Smooth muscle cell of the umbilical artery (primary cell): ENCODE results near the gene LRP2BP. TPM values are rescaled to one million over a fixed set of nuclear protein-coding genes. Genes with fewer than 3 reads are reported as not detected.

ENCODE experiments used
- total RNA-seq: library from RNA; depleted of rRNA; stranded (reverse); fragments of >200 nt; gene quantifications from 2 replicates; pipeline ENCODE4 v1.2.3, GENCODE V29; 2014

The LRP2BP gene
- 0.55 and 0.89 TPM in 2 replicates for total RNA-seq

DNA sequence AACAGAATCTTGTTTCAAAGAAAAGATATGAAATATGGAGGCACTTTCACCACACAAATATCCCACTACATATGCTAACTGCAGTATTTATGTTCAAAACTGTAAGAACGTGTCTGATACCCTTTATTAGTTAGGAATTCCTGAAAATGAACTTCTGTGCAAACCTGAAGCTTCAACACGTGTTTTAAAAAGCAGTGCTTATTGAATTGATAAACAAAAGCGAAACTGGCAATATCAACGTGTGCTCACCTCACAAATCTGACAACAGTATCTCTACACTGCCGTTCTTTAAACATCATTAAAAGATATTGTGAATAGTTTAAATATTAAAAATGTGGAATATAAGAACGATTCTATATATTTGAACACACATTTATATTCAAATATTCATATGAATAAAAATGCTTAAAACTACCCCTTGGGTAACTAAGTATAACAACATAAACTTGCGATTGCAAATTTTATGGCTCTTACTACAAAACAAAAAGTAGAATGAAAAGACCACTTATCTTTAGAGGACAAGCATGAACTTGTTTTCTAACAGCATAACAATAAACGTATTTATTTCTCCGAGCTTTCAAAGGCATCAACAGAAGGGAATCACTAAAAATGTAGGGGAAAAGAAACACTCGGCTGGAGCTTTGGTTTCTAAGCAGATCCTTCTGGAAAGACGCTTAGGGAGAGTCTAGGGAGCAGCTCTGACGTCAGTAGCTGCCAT is at the start of gene LRP2BP:
LRP2BP (minus strand) TSS at position 687 of the 718 bp plus-strand sequence. CDS start 17,738 bp downstream, outside the sequence.

DNA sequence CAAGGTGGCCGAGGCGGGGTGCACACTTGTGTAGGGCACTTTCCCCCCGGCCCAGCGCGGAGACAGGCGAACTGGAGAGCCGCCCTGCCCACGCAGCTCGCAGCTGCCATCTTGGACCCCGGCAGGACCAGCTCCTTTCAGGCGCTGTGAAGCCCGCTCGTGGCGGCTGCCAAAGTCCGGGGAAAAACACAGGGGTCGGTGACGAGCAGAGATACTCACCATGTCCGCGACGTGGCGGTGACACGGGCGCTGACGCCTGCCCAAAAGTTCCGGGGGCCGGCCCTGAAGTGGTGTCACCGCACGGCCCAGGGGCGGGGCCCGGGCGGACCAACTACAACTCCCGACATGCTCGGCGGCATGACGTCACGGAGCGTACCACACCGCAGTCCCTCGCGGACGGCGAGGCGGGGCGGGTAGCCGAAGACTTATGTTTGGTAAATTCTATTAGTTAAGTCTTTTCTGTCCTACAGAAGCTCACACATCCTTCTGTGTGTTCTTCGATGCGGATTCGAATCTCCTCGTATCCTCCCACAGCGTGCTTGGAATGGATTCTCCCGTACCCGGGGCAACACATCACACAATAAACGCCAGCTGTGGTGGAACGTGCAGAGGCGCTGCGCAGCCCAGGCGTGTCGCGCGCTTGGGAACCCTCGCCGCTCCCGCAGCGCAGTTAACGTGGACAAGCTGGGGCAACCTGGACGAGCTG is 30.1 kb upstream of the LRP2BP start, which contains the start of gene UFSP2:
UFSP2 (minus strand) TSS at position 318 of the 706 bp plus-strand sequence; CDS start at position 222, 96 bp downstream.

DNA sequence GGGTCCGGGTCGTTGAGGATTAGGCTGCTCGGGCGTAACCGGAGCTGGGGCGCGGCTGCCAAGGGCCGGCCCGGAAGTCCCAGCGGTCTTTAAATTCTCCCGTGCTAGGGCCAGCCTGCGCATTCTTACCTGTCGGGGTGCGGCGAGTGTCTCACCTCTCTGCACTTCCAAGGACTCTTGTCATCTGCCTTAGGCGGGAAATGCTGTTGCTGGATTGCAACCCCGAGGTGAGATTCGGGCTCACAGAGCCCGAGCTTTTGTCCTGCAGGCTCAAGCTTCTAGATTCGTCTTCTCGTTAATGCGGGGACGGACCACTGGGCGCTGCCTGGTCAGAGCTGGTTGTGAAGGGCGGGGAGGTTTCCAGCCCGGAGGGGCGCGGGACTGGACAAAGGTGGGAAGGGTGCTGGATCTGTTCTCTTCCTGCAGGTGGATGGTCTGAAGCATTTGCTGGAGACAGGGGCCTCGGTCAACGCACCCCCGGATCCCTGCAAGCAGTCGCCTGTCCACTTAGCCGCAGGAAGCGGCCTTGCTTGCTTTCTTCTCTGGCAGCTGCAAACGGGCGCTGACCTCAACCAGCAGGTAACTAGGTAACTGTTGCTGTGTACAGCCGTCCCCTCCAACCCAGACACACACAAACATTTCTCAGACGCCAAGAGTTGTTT is 1.1 kb upstream of the LRP2BP start, which contains the start of gene ANKRD37:
ANKRD37 (plus strand) TSS at position 118 of the 662 bp plus-strand sequence; CDS start at position 201, 83 bp downstream.

Other genes starting within 250 kb of the LRP2BP start
- 34.7 and 64.5 TPM in 2 replicates for gene CFAP97, start 191.9 kb downstream of the LRP2BP start, total RNA-seq
- 112 and 133 TPM in 2 replicates for gene SNX25, start 186.3 kb downstream of the LRP2BP start, total RNA-seq
- gene ANKRD37, start 917 bp upstream of the LRP2BP start, total RNA-seq, result 24.3 and 35.3 TPM in 2 replicates
- gene UFSP2, start 30.0 kb upstream of the LRP2BP start, total RNA-seq, result 41.7 and 46.0 TPM in 2 replicates
- gene CCDC110, start 75.8 kb upstream of the LRP2BP start, total RNA-seq, result 5.0 and 7.8 TPM in 2 replicates
- gene PDLIM3, start 139.6 kb upstream of the LRP2BP start, total RNA-seq, result 135 and 158 TPM in 2 replicates